GM04504 (cell line): ENCODE data around the gene VPS16.
"Not testable (repeated sequence)": the region's sequence is repeated elsewhere in the genome, so short reads cannot be mapped to it uniquely, and the experiment has no call there.

Source experiments
- DNase-seq: peaks from one replicate; pipeline ENCODE4 v3.0.0-alpha.2; 2012; ENCODE audit warnings: low read depth

VPS16 gene

DNA sequence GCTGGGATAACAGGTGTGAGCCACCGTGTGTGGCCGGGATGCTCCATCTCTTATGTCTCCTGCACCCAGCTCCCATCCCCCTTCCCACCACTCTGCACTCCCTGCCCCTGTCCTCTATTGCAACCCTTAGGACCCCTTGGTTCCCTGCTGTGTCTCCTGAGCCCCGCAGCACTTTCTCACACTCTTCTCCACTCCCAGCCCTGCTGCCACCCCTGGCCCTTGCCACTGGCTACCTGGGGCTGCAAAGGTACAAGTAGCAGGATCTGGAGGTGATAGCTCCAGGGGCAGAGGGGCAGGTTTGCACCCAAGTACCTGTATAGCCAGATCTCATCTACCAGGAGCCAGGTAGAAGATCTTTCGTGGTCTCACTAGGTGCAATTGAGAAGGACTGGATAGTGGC, 33.5 kb upstream of the VPS16 start:
- DNase-seq, result no peak

DNA sequence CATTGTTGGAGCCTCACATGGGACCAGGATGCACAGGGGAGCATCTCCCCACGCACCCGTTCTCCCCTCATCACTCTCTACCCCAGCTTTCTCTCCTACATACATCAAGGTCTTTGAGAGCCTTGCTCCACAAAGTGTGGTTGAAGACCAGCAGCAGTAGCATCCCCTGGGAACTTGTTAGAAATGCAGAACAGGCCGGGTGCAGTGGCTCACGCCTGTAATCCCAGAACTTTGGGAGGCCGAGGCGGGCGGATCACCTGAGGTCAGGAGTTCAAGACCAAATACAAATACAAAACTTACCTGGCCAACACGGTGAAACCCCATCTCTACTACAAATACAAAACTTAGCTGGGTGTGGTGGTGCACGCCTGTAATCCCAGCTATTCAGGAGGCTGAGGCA, 32.6 kb upstream of the VPS16 start:
- not testable (repeated sequence) for DNase-seq

DNA sequence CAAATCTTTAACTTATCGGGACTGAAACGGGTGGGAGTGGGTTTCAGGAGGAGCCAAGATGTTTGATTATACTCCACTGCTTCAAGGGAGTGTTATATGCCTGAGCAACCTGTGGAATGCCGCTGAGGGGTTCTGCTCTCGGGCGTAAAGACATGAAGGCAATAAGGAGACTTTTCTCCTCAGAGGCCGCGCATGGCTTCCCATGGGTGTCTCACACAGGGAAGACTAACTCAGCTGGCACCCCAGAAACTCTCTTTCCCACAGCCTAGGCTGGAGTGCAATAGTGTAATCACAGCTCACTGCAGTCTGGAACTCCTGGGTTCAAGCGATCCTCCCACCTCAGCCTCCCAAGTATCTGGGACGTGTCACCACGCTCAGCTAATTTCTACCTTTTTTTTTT, 30.9 kb upstream of the VPS16 start:
- DNase-seq, result no peak

DNA sequence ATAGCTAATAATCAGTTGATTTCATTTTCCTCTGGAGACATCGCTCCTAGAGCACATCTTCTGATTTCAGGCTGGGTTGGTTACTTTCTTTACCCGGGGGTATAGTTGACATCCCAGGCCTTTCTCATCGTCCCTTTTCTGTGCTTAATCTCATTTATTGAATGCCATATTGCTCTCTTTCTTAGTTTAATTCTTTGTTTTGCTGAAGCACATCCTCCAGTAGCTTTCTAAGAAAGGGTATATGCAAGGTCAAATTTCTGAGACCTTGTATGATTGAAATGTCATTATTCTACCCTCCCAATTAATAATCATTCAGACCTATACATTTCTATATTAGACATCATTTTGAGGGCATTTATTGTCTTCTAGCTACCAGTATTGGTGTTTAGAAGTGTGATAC, 28.4 kb upstream of the VPS16 start:
- DNase-seq, result no peak

DNA sequence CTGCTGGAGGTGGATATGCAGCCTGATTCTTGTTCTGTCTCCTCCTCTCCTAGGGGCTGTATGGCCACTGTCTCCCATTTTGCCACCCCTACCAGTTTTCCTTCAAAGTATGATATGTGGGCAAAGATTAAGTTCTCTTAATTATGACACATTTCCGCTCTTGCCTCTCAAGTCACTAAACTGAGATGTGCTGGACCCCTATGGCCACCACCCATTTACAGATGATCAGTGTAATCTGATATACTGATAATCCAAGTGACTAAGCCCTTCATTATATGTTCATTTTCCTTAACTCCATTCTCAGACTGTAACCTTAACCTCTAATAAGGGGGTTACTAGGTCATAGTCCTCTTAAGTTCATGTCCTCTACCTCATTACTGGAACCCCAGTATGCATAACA, 26.5 kb upstream of the VPS16 start:
- no peak for DNase-seq

GRCh38 chr20:2814587-2815051, 25.9 kb upstream of the VPS16 start, which contains the start of gene C20orf141:
Gene C20orf141 (plus strand): TSS chr20:2814987. CDS start chr20:2815185, 198 bp downstream.
- peak; percentile 99 for DNase-seq

GRCh38 chr20:2815242-2815900, 25.2 kb upstream of the VPS16 start:
- no peak for DNase-seq

DNA sequence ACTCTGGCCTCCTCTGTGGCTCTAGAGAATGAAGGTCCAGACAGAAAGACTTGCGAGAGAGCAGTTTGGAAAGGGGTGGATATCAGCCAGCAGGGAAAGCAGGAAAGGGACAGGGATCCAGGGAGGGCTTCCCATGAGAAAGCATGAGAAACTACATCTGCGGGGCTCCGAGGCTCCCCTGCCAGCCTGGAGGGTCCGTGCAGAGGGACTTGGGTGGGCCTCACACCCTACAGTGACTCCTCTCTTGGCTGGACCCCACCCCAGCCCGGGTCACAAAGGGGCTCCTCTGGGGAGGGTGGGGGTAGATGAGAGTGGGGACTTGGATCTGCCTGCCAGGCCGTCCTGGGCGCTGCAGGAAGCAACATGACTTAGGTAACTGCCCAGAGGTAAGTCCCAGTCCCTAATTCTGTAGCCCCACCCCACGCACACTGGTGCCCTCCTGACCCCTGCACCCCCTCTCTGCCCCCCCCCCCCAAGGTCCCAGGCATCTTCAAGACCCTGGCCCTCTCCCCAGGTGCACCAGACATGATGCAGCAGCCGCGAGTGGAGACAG, 24.4 kb upstream of the VPS16 start, which contains the start of gene TMEM239:
TSS of gene TMEM239 (plus strand) at position 335 of the 553 bp plus-strand sequence. CDS start at position 526, 191 bp downstream.
- no peak for DNase-seq

GRCh38 chr20:2816583-2817340, 23.8 kb upstream of the VPS16 start:
- no peak for DNase-seq

GRCh38 chr20:2817341-2817726, 23.2 kb upstream of the VPS16 start:
- no peak for DNase-seq

GRCh38 chr20:2817891-2818595, 22.5 kb upstream of the VPS16 start:
- no peak for DNase-seq

DNA sequence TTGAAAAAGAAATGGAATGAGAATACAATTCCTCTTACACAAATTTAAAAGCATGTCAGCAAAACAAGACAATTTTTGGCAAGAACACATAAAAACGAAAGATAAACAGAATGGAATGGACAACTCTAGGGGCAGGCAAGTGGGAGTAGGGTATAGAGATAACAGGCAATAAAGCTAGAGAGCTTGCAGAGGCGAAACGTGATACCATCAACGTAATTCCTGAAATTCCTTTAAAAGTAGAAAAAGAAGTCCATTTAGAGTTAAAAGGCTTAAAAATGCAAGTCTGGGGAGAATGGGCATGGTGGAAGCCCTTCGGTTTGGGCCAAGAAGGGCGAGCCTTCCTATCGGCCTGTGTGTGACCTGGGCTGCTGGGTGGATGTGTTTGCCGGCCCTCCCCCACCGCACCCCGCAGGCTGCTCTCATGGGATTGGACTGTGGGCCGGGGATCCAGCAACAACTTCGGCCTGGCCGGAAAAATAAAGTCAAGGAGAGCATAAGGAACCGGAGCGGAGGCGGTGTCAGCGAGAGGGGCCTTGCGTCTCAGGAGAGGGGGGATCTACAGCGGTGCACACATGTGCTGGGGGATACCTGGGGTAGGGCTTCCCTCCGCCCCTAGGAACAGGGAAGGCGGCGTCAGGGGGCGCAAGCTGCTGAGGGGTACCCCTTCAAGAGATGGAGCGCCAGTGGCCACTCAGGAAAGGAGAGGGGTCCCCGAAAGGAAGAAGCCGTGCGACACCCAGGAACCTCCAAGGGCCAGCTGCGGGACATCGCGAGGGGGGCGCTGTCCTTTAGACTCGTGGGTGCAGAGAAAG, 20.3 kb upstream of the VPS16 start:
- DNase-seq, result no peak

DNA sequence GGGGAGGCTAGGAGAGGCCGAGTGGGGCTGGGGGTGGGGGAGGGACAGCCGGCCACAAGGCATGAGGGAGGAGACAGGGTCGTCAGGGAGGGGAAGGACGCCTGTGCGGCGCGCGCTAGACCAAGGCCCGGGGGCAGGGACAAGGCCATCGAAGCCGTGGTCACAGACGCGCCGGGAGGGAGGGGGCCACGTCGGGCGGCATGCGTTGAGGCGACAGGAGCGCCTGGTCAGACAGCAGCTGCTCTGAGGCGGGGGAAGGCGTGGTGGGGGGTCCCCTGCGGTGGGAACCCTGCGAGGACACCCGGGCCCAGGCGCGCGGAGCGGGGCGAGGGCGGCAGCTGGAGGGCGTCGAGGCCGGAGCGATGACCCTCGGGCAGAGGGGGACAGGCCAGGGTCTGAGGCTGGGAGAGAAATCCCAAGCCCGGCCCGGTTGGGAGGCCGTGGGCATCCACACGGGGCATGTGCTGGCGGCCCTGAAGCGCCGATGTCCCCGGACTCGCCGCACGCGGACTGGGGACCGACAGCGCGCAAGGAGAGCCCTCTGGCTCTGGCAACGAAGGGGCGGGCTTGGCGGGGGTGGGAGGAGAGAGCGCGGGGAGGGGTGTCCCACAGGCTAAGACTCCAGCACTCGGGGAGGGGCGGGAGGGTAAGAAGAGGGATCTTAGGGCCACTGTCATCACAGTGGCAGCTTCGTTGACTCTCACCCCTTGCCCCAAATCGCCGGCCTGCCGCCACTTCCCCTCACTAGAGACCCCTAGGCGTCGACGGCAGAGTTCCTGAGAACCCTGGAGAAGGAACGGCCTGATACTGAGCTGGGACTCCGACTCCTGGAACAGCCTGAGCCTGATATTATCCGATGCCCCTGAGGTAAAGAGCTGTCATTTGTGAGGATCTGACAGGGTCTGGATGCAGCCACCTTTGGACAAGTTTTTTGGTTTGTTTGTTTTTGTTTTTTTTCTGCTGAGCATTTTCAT, 19.4 kb upstream of the VPS16 start:
- DNase-seq, result no peak

- no peak for DNase-seq
These were observed 18.5 kb upstream of the VPS16 start for GRCh38 chr20:2822073-2822472.

GRCh38 chr20:2825761-2826160, 14.8 kb upstream of the VPS16 start:
- no peak for DNase-seq

- DNase-seq, result no peak
These were observed 13.9 kb upstream of the VPS16 start for GRCh38 chr20:2826655-2827054.

DNA sequence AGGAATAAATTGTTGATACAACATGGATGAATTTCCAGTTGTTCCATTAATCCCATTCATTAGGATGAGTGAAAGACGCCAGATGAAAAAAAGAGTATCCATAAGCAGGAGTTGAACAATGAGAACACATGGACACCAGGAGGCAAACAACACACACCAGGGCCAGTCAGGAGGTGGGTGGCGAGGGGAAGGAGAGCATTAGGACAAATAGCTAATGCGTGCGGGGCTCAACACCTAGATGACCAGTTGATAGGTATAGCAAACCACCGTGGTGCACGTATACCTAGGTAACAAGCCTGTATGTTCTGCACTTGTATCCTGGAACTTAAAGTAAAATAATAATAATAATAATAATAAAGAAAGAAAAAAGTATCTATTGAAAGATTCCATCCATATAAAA, 11.2 kb upstream of the VPS16 start:
- no peak for DNase-seq

DNA sequence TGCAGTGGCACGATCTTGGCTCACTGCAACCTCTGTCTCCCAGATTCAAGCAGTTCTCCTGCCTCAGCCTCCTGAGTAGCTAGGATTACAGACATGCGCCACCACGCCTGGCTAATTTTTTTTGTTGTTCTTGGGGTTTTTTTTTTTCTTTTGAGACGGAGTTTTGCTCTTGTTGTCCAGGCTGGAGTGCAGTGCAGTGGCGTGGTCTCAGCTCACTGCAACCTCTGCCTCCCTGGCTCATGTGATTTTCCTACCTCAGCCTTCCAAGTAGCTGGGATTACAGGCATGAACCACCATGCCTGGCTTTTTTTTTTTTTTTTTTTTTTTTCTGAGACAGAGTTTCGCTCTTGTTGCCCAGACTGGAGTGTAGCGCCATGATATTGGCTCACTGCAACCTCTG, 9.3 kb upstream of the VPS16 start:
- not testable (repeated sequence) for DNase-seq

DNA sequence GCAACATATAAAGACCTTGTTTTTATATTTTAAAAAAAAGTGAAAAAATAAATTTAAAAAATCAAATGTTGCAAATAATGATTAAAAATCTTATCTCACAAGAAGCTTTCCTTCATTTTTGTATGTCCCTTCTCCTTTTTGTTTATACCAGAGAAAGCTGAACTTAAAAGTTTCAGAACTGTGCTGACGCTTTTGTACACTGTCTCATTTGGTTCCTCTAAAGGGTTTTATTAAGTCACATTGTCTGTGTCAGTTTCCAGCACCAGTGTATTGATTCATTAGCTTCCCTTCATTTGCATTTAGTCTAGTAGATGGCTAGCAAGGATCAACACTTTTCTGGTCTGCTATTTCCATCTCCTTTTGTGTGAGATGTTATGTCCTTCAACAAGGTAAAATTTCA, 6.8 kb upstream of the VPS16 start:
- no peak for DNase-seq

- DNase-seq, result no peak
These were observed 6.0 kb upstream of the VPS16 start for GRCh38 chr20:2834401-2835110.
